Upper lobe of left lung (tissue), 6 donors: ENCODE data around the gene SLC16A3. TPM values are rescaled to one million over a fixed set of nuclear protein-coding genes. Genes with fewer than 3 reads are reported as not detected.
A peak's percentile ranks its signal among the peaks of the same experiment; 100 is the strongest.

Experiments
- ATAC-seq, 2 donors: fragments of 200-7000 bp; cut with Tn5 transposase; one replicate each; pipeline ENCODE4 v1.9.1; 2022; ENCODE audit warnings: mild to moderate bottlenecking in 2 of 2, moderate library complexity in 2 of 2; ENCODE audit not compliant: low FRiP score in 2 of 2
- DNase-seq, 2 donors: peaks; one replicate each; pipeline ENCODE4 v3.0.0-alpha.2; 2019 to 2020
- H3K27ac ChIP-seq, 4 donors: fragments of 200-600 bp; sonication (generic); one replicate each; pipeline ENCODE4 v1.5.1; 2016 to 2019
- H3K27me3 ChIP-seq, 4 donors: fragments of 200-600 bp; sonication (generic); one replicate each; pipeline ENCODE4 v1.5.1; 2017 to 2019
- H3K36me3 ChIP-seq, 4 donors: fragments of 200-600 bp; sonication (generic); one replicate each; pipeline ENCODE4 v1.5.1; 2016 to 2019
- H3K4me1 ChIP-seq, 4 donors: fragments of 200-600 bp; sonication (generic); one replicate each; pipeline ENCODE4 v1.5.1; 2018 to 2019
- H3K4me3 ChIP-seq, 4 donors: fragments of 200-600 bp; sonication (generic); one replicate each; pipeline ENCODE4 v1.5.1; 2017 to 2019; ENCODE audit warnings: mild to moderate bottlenecking in 2 of 4, moderate library complexity in 1 of 4
- H3K9me3 ChIP-seq, 4 donors: fragments of 200-600 bp; sonication (generic); one replicate each; pipeline ENCODE4 v1.5.1; 2018 to 2019
- CTCF ChIP-seq, 6 experiments: fragments of 450-650 bp in 4 of 6; fragments of 200-600 bp in 2 of 6; sonication (generic) in 2 of 6; IDR thresholded peaks; one replicate each; pipeline ENCODE4 v1.5.1; 2016 to 2019; ENCODE audit warnings: antibody characterized with exemption in 6 of 6
- EP300 ChIP-seq, 4 donors: sonication (generic); formaldehyde crosslinking; IDR thresholded peaks; one replicate each; pipeline ENCODE4 v1.5.1; 2017; ENCODE audit warnings: antibody characterized with exemption in 4 of 4, control low read depth in 2 of 4
- POLR2A ChIP-seq, 4 donors: fragments of 450-650 bp; IDR thresholded peaks; one replicate each; pipeline ENCODE4 v1.5.1; 2016 to 2017; ENCODE audit warnings: antibody characterized with exemption in 4 of 4, mild to moderate bottlenecking in 2 of 4
- POLR2AphosphoS5 ChIP-seq, 2 donors: sonication (generic); formaldehyde crosslinking; IDR thresholded peaks; one replicate each; pipeline ENCODE4 v1.5.1; 2017; ENCODE audit warnings: antibody characterized with exemption in 2 of 2
- WGBS, 2 donors: methylation state at CpG; one replicate each; pipeline ENCODE4 v1.1.5; 2017 to 2018; 5-methylcytosine and 5-hydroxymethylcytosine counted together
- total RNA-seq, 6 donors: library from RNA; depleted of rRNA in 4 of 6; stranded (reverse); fragments of >200 nt in 4 of 6; gene quantifications; one replicate each; pipeline versions ENCODE4 v1.1.0 to v1.2.1, GENCODE V29; 2016 to 2021
- donor health status: DM: no; HTN: no; CAD: no; lungs with moderate emphysema.
- donor health status: DM: no; HTN: yes; CAD: no; lungs with severe emphysema.

Gene SLC16A3
- total RNA-seq, 6 donors from 2014 or later = 33.5 to 134 (median 102) TPM

- 91 to 92% methylated on average over 12 of the region's 12 CpGs for WGBS, 2 donors
- peak overlapping the region; percentile 91 to 97 (median 92) for H3K27ac ChIP-seq
- TF ChIP-seq EP300 (IDR thresholded peaks at IDR 0.05) (no peak), CTCF (IDR thresholded peaks at IDR 0.05) (no peak), POLR2A (IDR thresholded peaks at IDR 0.05) (no peak)
- H3K4me1 ChIP-seq = peaks cover 44 to 59% (median 48%) of the 10 kb centered on the region in 4 donors
- no peak overlapping the region for H3K4me3 ChIP-seq
- DNase-seq (no peak), ATAC-seq (no peak)
- no peaks in the 10 kb centered on the region for H3K9me3 ChIP-seq
- no peaks in the 10 kb centered on the region for H3K36me3 ChIP-seq
- no peaks in the 10 kb centered on the region for H3K27me3 ChIP-seq
Measured at GRCh38 chr17:82215972-82216300, 12.9 kb upstream of the SLC16A3 start.

GRCh38 chr17:82216301-82217119 lies 12.3 kb upstream of the SLC16A3 start:
- Histone ChIP-seq H3K9me3 (no peaks in the 10 kb centered on the region), H3K36me3 (no peaks in the 10 kb centered on the region), H3K4me3 (peak overlapping the region in 1 of 4 donors; percentile 15), H3K27me3 (no peaks in the 10 kb centered on the region), H3K4me1 (peaks cover 44 to 54% (median 45%) of the 10 kb centered on the region in 4 donors), H3K27ac (peak overlapping the region; percentile 91 to 97 (median 92))
- ATAC-seq (peak; percentile 80 to 88), DNase-seq (peak; percentile 89 to 92)
- peak in 1 of 4 donors; percentile 67 for TF ChIP-seq POLR2A (IDR thresholded peaks at IDR 0.05)
- no peak for TF ChIP-seq CTCF (IDR thresholded peaks at IDR 0.05)
- peak; percentile 29 to 49 for TF ChIP-seq POLR2AphosphoS5 (IDR thresholded peaks at IDR 0.05)
- TF ChIP-seq EP300 (IDR thresholded peaks at IDR 0.05) = no peak
- 29 to 40% methylated on average over 3 to 17 of the region's 17 CpGs for WGBS, 2 donors

GRCh38 chr17:82217120-82217529 lies 11.7 kb upstream of the SLC16A3 start:
- H3K9me3 ChIP-seq = no peaks in the 10 kb centered on the region
- DNase-seq (peak; percentile 56 to 86), ATAC-seq (peak in 1 of 2 donors; percentile 15)
- peaks cover 38 to 48% (median 39%) of the 10 kb centered on the region in 4 donors for H3K4me1 ChIP-seq
- WGBS, 2 donors = 69% methylated on average over 12 of the region's 12 CpGs; no CpG with 5 or more reads in 1 of the 2 donors
- no peak for TF ChIP-seq EP300 (IDR thresholded peaks at IDR 0.05)
- H3K27me3 ChIP-seq = no peaks in the 10 kb centered on the region
- H3K36me3 ChIP-seq = no peaks in the 10 kb centered on the region
- peak overlapping the region; percentile 91 to 97 (median 92) for H3K27ac ChIP-seq
- peak overlapping the region in 1 of 4 donors; percentile 15 for H3K4me3 ChIP-seq

GRCh38 chr17:82217530-82218204 lies 11.2 kb upstream of the SLC16A3 start:
- Histone ChIP-seq H3K4me1 (peaks cover 38 to 45% (median 39%) of the 10 kb centered on the region in 4 donors), H3K9me3 (no peaks in the 10 kb centered on the region), H3K27ac (peak overlapping the region; percentile 91 to 97 (median 92)), H3K27me3 (no peaks in the 10 kb centered on the region), H3K36me3 (no peaks in the 10 kb centered on the region), H3K4me3 (peak overlapping the region in 1 of 4 donors; percentile 15)
- peak; percentile 58 to 65 for ATAC-seq
- TF ChIP-seq CTCF (IDR thresholded peaks at IDR 0.05) (no peak), EP300 (IDR thresholded peaks at IDR 0.05) (peak in 1 of 4 donors; percentile 35), POLR2AphosphoS5 (IDR thresholded peaks at IDR 0.05) (peak; percentile 80 to 81), POLR2A (IDR thresholded peaks at IDR 0.05) (peak in 1 of 4 donors; percentile 51)
- 60 to 90% methylated on average over 9 to 15 of the region's 21 CpGs for WGBS, 2 donors
- peak; percentile 88 to 90 for DNase-seq

GRCh38 chr17:82218349-82219075 lies 10.3 kb upstream of the SLC16A3 start:
- WGBS, 2 donors = 89 to 94% methylated on average over 22 to 29 of the region's 32 CpGs
- no peak for ATAC-seq
- no peak for TF ChIP-seq CTCF (IDR thresholded peaks at IDR 0.05)
- TF ChIP-seq EP300 (IDR thresholded peaks at IDR 0.05) = no peak
- TF ChIP-seq POLR2A (IDR thresholded peaks at IDR 0.05) = no peak
- TF ChIP-seq POLR2AphosphoS5 (IDR thresholded peaks at IDR 0.05) = no peak
- Histone ChIP-seq H3K4me1 (peaks cover 34 to 40% (median 37%) of the 10 kb centered on the region in 4 donors), H3K36me3 (no peaks in the 10 kb centered on the region), H3K27ac (peak overlapping the region; percentile 91 to 97 (median 92)), H3K27me3 (no peaks in the 10 kb centered on the region), H3K9me3 (no peaks in the 10 kb centered on the region), H3K4me3 (peak overlapping the region in 1 of 4 donors; percentile 8)
- peak in 1 of 2 donors; percentile 79 for DNase-seq
